ENCODE data around the gene CASZ1.

The CASZ1 gene

DNA sequence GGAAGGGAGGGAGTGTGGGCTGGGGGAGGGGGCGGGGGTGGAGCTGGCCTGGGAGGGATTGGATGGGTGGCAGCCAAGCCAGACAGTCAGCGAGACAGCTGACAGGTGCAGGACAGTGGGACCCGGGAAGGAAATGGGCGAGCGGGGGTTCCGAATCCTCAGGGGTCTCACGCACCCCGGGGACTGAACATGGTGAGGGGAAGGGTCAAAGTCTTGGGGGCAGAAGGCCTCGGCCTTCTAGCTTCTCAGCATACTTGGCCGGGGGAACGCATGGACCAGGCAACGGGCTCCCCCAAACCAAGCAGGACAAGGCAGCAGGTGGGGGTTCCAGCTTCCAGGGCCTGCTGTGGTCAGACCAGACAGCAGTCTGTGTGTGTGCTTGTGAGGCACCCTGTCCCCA is 23.1 kb downstream of the CASZ1 start:
- no peaks in the 10 kb centered on the region for H3K27me3 ChIP-seq (ENCODE audit: insufficient read depth, poor library complexity, severe bottlenecking)
- TF ChIP-seq SPI1 (IDR thresholded peaks at IDR 0.05; ENCODE audit: borderline replicate concordance, low read depth) = no peak
- H3K4me3 ChIP-seq (replicated peaks; ENCODE audit: insufficient read depth, low read length) = no peak overlapping the region
- no peak for DNase-seq (ENCODE audit: low read depth in 1 of 2, low spot score in 1 of 2)
- no peak overlapping the region for H3K27ac ChIP-seq (replicated peaks)

DNA sequence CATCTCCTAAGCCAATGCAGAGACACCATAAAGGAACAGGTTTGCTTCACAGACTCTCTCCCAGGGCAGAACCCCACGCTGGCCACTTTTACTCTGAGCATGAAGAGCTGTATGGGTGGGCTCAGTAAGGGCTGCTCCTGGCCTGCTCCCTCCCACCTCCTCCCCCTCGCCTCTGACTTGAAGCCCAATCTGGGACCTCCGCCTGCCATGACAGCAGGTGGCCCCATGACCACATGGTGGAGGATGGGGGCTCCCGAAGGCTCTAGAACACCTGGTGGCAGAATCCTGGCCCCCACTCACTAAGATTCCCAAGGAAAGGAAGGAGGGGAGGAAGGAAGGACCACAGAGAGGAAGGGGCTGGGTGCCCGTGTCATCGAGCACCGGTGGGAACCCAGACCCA is 23.7 kb downstream of the CASZ1 start:
- no peaks in the 10 kb centered on the region for H3K27me3 ChIP-seq (ENCODE audit: insufficient read depth, poor library complexity, severe bottlenecking)
- TF ChIP-seq, protein P1, sequence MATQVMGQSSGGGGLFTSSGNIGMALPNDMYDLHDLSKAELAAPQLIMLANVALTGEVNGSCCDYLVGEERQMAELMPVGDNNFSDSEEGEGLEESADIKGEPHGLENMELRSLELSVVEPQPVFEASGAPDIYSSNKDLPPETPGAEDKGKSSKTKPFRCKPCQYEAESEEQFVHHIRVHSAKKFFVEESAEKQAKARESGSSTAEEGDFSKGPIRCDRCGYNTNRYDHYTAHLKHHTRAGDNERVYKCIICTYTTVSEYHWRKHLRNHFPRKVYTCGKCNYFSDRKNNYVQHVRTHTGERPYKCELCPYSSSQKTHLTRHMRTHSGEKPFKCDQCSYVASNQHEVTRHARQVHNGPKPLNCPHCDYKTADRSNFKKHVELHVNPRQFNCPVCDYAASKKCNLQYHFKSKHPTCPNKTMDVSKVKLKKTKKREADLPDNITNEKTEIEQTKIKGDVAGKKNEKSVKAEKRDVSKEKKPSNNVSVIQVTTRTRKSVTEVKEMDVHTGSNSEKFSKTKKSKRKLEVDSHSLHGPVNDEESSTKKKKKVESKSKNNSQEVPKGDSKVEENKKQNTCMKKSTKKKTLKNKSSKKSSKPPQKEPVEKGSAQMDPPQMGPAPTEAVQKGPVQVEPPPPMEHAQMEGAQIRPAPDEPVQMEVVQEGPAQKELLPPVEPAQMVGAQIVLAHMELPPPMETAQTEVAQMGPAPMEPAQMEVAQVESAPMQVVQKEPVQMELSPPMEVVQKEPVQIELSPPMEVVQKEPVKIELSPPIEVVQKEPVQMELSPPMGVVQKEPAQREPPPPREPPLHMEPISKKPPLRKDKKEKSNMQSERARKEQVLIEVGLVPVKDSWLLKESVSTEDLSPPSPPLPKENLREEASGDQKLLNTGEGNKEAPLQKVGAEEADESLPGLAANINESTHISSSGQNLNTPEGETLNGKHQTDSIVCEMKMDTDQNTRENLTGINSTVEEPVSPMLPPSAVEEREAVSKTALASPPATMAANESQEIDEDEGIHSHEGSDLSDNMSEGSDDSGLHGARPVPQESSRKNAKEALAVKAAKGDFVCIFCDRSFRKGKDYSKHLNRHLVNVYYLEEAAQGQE (IDR thresholded peaks at IDR 0.05; ENCODE audit: insufficient replicate concordance, low read depth) = no peak
- TF ChIP-seq, protein P2, sequence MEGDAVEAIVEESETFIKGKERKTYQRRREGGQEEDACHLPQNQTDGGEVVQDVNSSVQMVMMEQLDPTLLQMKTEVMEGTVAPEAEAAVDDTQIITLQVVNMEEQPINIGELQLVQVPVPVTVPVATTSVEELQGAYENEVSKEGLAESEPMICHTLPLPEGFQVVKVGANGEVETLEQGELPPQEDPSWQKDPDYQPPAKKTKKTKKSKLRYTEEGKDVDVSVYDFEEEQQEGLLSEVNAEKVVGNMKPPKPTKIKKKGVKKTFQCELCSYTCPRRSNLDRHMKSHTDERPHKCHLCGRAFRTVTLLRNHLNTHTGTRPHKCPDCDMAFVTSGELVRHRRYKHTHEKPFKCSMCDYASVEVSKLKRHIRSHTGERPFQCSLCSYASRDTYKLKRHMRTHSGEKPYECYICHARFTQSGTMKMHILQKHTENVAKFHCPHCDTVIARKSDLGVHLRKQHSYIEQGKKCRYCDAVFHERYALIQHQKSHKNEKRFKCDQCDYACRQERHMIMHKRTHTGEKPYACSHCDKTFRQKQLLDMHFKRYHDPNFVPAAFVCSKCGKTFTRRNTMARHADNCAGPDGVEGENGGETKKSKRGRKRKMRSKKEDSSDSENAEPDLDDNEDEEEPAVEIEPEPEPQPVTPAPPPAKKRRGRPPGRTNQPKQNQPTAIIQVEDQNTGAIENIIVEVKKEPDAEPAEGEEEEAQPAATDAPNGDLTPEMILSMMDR (IDR thresholded peaks at IDR 0.05; ENCODE audit: insufficient read depth, low read length) = no peak
- TF ChIP-seq GABPA (IDR thresholded peaks at IDR 0.05; ENCODE audit: low read depth) (no peak), SPI1 (IDR thresholded peaks at IDR 0.05; ENCODE audit: borderline replicate concordance, low read depth) (no peak), POLR2AphosphoS5 (IDR thresholded peaks at IDR 0.05; ENCODE audit: low read depth) (no peak)
- H3K27ac ChIP-seq (replicated peaks) = no peak overlapping the region
- no peak for DNase-seq (ENCODE audit: low read depth in 1 of 2, low spot score in 1 of 2)
- H3K4me3 ChIP-seq (replicated peaks; ENCODE audit: insufficient read depth, low read length) = no peak overlapping the region

DNA sequence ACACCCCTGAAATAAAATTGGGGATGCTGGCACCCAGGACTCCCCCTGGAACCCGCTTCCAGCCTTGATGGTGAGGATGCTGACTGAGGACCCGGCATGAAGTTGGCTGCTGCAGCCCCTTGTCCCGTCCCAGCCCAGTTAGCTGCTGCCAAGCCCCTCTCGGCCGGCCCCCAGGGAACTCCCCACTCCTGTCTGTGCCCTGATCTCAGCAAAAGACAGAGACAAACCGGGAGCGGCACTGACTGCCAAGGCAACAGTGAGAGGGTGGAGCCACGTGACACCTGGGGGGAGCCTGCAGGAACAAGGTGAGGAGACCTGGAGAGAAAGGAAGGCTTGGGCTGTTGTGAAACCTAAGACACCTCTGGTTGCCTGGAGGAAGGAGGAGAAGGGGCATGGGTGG is 24.7 kb downstream of the CASZ1 start:
- no peak overlapping the region for H3K27ac ChIP-seq (replicated peaks)
- no peaks in the 10 kb centered on the region for H3K27me3 ChIP-seq (ENCODE audit: insufficient read depth, poor library complexity, severe bottlenecking)
- H3K4me3 ChIP-seq (replicated peaks; ENCODE audit: insufficient read depth, low read length) = no peak overlapping the region
- TF ChIP-seq, protein P1 (IDR thresholded peaks at IDR 0.05; ENCODE audit: insufficient replicate concordance, low read depth) = no peak
- TF ChIP-seq POLR2AphosphoS5 (IDR thresholded peaks at IDR 0.05; ENCODE audit: low read depth) (no peak), GABPA (IDR thresholded peaks at IDR 0.05; ENCODE audit: low read depth) (no peak), SPI1 (IDR thresholded peaks at IDR 0.05; ENCODE audit: borderline replicate concordance, low read depth) (no peak)
- TF ChIP-seq, protein P2 (IDR thresholded peaks at IDR 0.05; ENCODE audit: insufficient read depth, low read length) = no peak
- no peak for DNase-seq (ENCODE audit: low read depth in 1 of 2, low spot score in 1 of 2)

DNA sequence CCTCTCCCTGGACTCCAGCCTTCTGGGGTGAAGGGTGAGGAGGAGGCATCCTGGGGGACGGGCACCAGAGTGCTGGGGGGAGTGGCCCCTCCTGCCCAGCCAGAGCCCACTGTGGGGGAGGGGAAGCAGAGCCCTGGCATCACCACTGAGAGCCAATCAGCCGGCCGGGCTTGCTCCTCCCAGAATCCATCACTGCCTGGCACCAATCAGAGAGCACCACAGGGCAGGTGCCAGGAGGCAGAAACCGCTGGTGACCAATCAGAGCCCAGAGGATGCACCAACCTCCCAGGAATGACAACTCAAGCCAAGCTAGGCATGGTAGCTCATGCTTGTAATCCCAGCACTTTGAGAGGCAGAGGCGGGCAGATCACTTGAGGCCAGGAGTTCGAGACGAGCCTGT is 27.9 kb downstream of the CASZ1 start:
- Histone ChIP-seq H3K27ac (replicated peaks) (no peak overlapping the region), H3K27me3 (ENCODE audit: insufficient read depth, poor library complexity, severe bottlenecking) (no peaks in the 10 kb centered on the region), H3K4me3 (replicated peaks; ENCODE audit: insufficient read depth, low read length) (no peak overlapping the region)
- TF ChIP-seq POLR2AphosphoS5 (IDR thresholded peaks at IDR 0.05; ENCODE audit: low read depth) = no peak
- no peak for TF ChIP-seq GABPA (IDR thresholded peaks at IDR 0.05; ENCODE audit: low read depth)
- TF ChIP-seq, protein P1 (IDR thresholded peaks at IDR 0.05; ENCODE audit: insufficient replicate concordance, low read depth) = no peak
- TF ChIP-seq, protein P2 (IDR thresholded peaks at IDR 0.05; ENCODE audit: insufficient read depth, low read length) = no peak
- TF ChIP-seq SPI1 (IDR thresholded peaks at IDR 0.05; ENCODE audit: borderline replicate concordance, low read depth) = no peak
- no peak for DNase-seq (ENCODE audit: low read depth in 1 of 2, low spot score in 1 of 2)
